Astrocyte (in vitro differentiated cells and primary cell): ENCODE results near the gene PVR.

Experiments used
- CTCF ChIP-seq: IDR thresholded peaks from 2 replicates; pipeline ENCODE4 v1.5.1; 2011; ENCODE audit warnings: low read depth, mild to moderate bottlenecking, inconsistent platforms, low read length, moderate library complexity; ENCODE audit not compliant: insufficient read depth
- EZH2 ChIP-seq: IDR thresholded peaks from 2 replicates; pipeline ENCODE4 v1.6.1; 2012; ENCODE audit warnings: mild to moderate bottlenecking, low read length, inconsistent platforms; ENCODE audit not compliant: insufficient read depth

GRCh38 chr19:44615863-44616247 is 27.9 kb upstream of the PVR start:
- no peak for TF ChIP-seq CTCF
- TF ChIP-seq EZH2 = no peak
